ENCODE data around the gene IFTAP.
"Not testable (repeated sequence)": the region's sequence is repeated elsewhere in the genome, so short reads cannot be mapped to it uniquely, and the experiment has no call there.

IFTAP gene

DNA sequence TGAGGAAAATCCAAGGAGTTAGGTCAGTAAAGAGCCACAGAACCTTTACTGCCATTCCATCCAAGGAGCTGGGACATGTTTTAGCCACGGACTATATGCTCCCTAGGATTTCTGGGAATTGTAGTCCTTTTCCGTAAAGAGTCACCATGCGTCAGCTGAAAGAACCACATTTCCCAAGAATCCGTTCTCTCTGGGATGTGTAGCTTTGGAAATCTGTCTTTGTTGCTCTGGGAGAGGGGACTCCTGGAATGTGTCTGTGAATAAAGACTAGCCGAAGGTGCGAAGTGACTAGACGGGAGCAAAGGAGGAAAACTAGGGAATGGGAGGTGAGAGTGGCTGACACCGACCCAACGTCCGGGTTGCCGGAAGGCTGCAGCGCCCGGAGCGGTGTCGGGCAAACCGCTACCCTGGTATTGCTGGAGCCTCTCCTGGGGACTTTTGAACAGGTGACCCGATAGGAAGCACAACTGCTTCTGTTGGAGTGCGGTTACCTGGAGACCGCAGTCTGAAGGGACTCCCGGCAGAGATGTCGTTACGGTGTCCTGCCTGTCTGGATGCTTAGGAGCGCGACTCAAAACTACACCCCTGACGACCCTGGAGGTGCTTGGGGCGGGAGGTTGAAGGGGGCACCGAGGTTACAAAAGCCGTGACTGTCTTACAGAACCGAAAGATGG is at the start of gene IFTAP:
IFTAP (plus strand) TSS at position 187 of the 674 bp plus-strand sequence. CDS start 15,602 bp downstream, outside the sequence.
- DNase-seq: no peak

DNA sequence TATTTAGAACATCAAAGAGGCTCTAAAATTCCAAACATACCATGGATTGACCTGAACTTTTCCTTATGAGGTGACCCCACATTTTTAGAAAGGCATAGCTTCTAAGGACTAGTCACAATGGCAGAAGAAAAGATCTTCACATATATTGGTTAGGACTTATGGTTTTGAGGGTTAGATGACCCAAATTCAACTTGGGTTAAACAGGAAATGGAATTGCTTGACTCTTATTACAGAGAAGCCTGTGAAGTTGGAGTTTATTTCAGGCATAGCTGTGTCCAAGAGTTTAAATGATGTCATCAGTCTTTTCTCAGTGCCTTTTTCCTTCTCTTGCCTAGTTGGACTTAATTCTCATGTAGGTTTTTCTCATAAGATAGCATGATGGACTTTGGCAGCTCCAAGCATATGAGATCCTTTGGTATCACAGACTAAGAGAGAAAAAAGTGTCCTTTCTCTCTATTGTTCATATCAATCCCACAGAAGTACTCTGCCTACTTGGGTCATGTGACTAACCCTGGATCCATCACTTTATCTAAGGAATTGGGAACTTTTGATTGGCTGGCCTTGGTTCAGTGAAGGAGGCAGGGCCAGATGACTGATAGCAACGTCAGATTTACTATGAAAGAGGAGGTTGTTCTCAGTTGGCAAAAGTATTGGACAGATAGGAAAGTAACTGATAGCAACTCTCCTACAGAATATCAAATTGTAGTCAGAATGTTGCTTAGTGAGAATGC is 43.8 kb upstream of the IFTAP start:
- DNase-seq: no peak

- DNase-seq: not testable (repeated sequence)
These were observed 36.9 kb upstream of the IFTAP start for GRCh38 chr11:36557390-36557789.

GRCh38 chr11:36557991-36558390 is 36.3 kb upstream of the IFTAP start:
- no peak for DNase-seq

DNA sequence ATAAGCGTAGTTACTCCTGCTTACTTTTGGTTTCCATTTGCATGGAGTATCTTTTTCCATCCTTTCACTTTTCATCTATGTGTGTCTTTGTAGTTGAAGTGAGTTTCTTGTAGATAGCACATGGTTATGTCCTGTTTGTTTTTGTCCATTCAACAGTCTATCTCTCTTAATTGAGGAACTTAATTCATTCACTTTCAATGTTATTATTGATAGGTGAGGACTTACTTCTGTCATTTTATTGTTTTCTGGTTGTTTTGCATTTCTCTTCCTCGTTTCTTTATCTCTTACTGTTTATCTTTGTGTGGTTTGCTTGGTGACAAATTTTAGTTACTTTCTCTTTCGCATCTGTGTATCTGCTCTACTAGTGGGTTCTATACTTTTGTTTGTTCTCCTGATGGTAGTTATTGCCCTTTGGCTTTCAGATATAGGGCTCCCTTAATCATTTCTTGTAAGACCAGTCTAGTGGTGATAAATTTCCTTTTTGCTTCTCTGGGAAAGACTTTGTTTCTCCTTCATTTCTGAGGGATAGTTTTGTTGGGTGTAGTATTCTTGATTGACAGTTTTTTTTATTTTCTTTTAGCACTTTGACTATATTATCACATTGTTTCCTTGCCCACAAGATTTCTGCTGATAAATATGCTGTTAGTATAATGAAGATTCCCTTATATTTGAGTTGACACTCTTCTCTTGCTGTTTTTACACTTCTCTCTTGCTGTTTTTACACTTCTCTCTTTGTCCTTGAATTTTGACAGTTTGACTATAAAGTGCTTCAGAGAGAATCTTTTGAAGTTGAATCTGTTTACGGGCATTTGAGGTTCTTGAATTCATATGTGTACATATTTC is 35.5 kb upstream of the IFTAP start:
- DNase-seq: no peak

- no peak for DNase-seq
These were observed 29.8 kb upstream of the IFTAP start for GRCh38 chr11:36564376-36565030.

DNA sequence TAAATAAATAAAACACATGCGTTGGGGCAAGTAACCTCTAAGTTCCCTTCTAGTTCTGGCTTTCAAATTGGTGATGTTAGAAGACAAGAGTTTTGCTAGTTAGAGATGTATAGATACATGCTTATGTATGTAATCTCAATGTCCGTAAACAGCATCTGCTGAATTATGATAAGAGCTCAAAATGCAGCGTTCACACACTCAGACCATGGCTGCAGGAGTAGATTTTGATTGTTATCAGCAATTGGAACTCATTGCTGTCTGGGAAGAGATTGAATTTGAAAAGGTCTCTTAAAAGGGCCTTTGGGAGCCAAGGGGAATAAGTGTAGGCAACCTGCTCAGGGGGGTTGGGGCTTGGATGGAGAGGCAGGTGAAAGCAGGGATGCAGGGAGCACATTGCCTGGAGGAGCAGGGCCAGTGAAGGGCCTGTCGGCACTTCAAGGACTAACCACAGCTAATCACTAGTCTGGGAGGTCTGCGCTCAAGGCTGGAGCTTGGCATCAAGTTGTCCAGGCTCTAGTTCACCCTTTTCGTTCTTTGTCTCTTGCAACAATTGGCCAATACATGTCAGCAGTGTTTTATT is 29.2 kb upstream of the IFTAP start:
- no peak for DNase-seq

DNA sequence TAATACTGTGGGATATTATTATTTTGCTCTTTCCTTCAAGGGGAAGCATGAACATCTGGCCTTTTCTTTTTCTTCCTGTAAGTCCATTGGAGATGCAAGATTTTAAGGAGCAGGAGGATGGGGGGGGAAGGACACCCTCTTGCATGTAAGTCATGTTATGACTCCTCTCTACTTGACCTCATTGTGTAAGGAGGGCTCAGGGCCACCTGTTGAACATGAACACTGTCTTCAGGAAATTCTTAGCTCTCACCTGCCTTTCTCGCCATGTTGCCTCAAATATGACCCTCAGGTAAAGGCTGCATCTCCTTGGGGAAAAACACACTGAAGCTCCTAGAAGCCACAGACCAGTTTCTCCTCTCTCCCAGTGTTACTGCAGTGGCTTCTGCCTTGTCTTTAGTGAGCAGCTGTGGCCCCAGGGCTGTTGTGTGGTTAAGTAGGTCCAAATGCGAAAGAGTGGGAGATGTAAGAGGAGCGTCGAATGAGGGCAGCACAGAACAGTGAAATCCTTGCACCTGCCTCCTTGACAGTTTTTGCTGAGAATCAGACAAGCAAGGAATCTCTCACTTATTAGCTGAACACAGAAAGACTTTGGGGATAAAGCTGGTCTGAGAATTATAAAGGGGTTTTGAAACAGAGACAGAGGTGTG is 27.8 kb upstream of the IFTAP start:
- DNase-seq: no peak

GRCh38 chr11:36567694-36568093 is 26.6 kb upstream of the IFTAP start, which contains the start of gene RAG1:
TSS of gene RAG1 (plus strand) at chr11:36568007. CDS start at chr11:36573305, 5,298 bp downstream.
- no peak for DNase-seq

DNA sequence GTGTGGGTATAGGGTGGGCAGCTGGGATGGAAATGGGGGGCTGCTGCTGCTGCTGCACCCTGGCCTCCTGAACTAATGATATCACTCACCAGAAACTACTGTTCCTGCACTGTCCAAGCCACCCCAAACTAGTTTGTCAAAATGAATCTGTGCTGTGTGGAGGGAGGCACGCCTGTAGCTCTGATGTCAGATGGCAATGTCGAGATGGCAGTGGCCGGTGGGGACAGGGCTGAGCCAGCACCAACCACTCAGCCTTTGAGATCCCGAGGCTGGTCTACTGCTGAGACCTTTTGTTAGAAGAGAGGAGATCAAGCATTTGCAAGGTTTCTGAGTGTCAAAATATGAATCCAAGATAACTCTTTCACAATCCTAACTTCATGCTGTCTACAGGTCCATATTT is 25.2 kb upstream of the IFTAP start:
- no peak for DNase-seq

GRCh38 chr11:36574486-36574885 is 19.8 kb upstream of the IFTAP start:
- no peak for DNase-seq

GRCh38 chr11:36577373-36577772 is 16.9 kb upstream of the IFTAP start:
- DNase-seq: no peak

DNA sequence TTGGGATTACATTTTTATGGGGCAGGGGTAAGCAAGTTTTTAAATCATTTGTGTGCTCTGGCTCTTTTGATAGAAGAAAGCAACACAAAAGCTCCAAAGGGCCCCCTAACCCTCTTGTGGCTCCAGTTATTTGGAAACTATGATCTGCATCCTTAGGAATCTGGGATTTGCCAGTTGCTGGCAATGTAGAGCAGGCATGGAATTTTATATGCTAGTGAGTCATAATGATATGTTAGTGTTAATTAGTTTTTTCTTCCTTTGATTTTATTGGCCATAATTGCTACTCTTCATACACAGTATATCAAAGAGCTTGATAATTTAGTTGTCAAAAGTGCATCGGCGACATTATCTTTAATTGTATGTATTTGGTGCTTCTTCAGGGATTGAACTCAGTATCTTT is 16.4 kb upstream of the IFTAP start:
- DNase-seq: no peak

DNA sequence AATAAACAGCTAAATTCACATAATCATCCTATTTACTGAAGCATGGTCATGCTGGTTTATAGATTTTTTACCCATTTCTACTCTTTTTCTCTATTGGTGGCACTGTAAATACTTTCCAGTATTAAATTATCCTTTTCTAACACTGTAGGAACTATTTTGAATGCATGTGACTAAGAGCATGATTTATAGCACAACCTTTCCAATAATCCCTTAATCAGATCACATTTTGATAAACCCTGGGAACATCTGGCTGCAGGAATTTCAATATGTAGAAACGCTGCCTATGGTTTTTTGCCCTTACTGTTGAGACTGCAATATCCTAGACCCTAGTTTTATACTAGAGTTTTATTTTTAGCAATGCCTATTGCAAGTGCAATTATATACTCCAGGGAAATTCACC is 15.8 kb upstream of the IFTAP start:
- no peak for DNase-seq

DNA sequence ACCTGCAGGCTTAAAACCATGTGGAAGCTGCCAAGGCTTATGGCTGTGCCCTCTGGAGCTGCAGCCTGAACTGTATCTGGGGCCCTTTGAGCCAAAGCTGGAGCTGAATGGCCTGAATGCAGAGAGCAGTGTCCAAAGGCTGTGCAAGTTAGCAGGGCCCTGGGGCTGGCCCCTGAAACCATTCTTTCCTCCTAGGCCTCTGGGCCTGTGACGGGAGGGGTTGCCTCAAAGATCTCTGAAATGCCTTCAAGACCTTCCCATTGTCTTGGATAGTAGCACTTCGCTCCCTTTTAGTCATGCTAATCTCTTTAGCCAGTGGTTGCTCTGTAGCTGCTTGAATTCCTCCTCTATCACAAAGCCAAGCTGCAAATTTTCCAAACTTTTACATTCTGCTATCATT is 12.8 kb upstream of the IFTAP start:
- no peak for DNase-seq

- DNase-seq: no peak
These were observed 10.6 kb upstream of the IFTAP start for GRCh38 chr11:36583667-36584066.

GRCh38 chr11:36586543-36586942 is 7.8 kb upstream of the IFTAP start:
- no peak for DNase-seq

DNA sequence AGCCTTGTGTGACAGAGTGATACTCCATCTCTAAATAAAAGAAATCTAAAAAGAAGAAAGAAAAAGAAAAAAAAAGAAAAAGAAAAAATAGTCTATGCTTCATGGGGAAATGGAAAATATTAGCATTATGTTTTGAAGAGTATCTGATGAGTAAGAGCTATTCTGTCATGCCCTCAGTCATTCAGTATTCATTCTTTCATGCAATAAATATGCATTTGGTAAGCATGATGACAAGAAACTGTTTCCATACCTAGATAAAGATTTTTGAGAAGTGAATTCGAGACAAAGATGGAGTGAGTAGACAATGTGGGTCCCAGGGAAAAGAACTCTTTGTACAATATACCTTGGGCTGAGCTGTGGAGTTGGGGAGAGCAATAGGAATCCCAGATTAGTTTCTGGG is 6.2 kb upstream of the IFTAP start:
- no peak for DNase-seq

- no peak for DNase-seq
These were observed 3.8 kb upstream of the IFTAP start for GRCh38 chr11:36590513-36590912.

GRCh38 chr11:36591433-36591832 is 2.9 kb upstream of the IFTAP start:
- no peak for DNase-seq

- no peak for DNase-seq
These were observed 2.6 kb downstream of the IFTAP start for GRCh38 chr11:36596880-36597279.

GRCh38 chr11:36598051-36598450 is 3.7 kb downstream of the IFTAP start, which contains the start of gene RAG2:
TSS of gene RAG2 (minus strand) at chr11:36598236. CDS start at chr11:36594168, 4,068 bp downstream.
- no peak for DNase-seq
